Endothelial cell of umbilical vein (primary cell): ENCODE results near the gene ARPC1A.

ENCODE experiments used
- CTCF ChIP-seq, 2 donors: IDR thresholded peaks; 1 replicate in 1 of 2; 2 replicates in 1 of 2; pipeline ENCODE4 v1.5.1; 2011; ENCODE audit warnings: low read length in 2 of 2, mild to moderate bottlenecking in 2 of 2, moderate library complexity in 2 of 2, control low read depth in 1 of 2, inconsistent platforms in 1 of 2, low read depth in 1 of 2; ENCODE audit not compliant: insufficient read depth in 1 of 2; ENCODE audit errors: extremely low read depth in 1 of 2
- POLR2A ChIP-seq: IDR thresholded peaks from 2 replicates; pipeline ENCODE4 v1.6.1; 2012; ENCODE audit warnings: low read depth, mild to moderate bottlenecking, control low read depth, low read length

GRCh38 chr7:99410635-99411034 is 84.9 kb downstream of the ARPC1A start:
- TF ChIP-seq POLR2A (no peak), CTCF (IDR thresholded peaks at IDR 0.05; ENCODE audit: extremely low read depth in 1 of 2, insufficient read depth in 1 of 2, low read depth in 1 of 2, low read length in 2 of 2) (no peak)
